ENCODE data around the gene TMEM117.

Gene TMEM117

DNA sequence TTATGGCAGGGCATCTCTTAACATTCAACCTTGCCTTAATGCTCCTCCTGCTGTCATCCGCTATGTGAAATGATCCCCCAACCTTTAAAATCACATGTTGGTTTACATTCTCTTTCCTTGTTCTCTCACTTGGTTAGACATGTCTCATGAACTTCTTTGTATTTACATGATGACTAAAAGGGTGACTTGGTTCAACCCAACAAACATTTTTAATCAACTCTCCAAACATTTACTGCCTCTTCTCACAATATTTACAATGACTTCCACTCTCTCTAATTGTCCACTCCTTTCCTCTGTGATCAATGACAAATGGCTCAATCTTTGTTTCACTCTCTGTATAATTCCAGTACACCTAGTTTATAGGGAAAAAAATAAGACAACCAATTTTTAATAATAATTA lies 534.1 kb downstream of the TMEM117 start:
- Histone ChIP-seq H3K4ac (ENCODE audit: low read depth, low read length) (no peak overlapping the region), H3K18ac (ENCODE audit: low read length) (no peak overlapping the region), H3K4me2 (ENCODE audit: low read length) (no peak overlapping the region), H3K4me1 (ENCODE audit: control insufficient read depth in 1 of 2, insufficient read depth in 2 of 2, low read length in 2 of 2) (no peaks in the 10 kb centered on the region), H3K79me2 (ENCODE audit: control insufficient read depth, insufficient read depth, low read length, poor library complexity) (no peaks in the 10 kb centered on the region), H4K91ac (ENCODE audit: low read depth, low read length) (no peak overlapping the region), H3K9me3 (ENCODE audit: insufficient read depth, low read depth, low read length) (no peaks in the 10 kb centered on the region), H2BK120ac (ENCODE audit: insufficient read depth, low read length, poor library complexity) (no peak overlapping the region), H3K23ac (ENCODE audit: low read length) (no peak overlapping the region), H2BK5ac (ENCODE audit: low read depth, low read length, poor library complexity) (no peak overlapping the region), H4K8ac (ENCODE audit: low read depth, low read length) (no peak overlapping the region), H2AFZ (ENCODE audit: insufficient read depth, low read length, poor library complexity) (no peak overlapping the region), H3K9ac (ENCODE audit: low read length) (no peak overlapping the region), H3K4me3 (ENCODE audit: low read depth, low read length) (no peak overlapping the region), H3K14ac (ENCODE audit: low read length) (no peak overlapping the region), H2BK12ac (ENCODE audit: low read length) (no peak overlapping the region), H3K79me1 (ENCODE audit: low read length) (no peaks in the 10 kb centered on the region), H4K12ac (ENCODE audit: low read depth, low read length) (no peak overlapping the region), H2AK5ac (ENCODE audit: low read length) (no peak overlapping the region), H3K27ac (ENCODE audit: low read depth, low read length) (no peak overlapping the region), H3K36me3 (ENCODE audit: control insufficient read depth in 1 of 2, insufficient read depth in 2 of 2, low read length in 2 of 2) (no peaks in the 10 kb centered on the region), H3K27me3 (ENCODE audit: insufficient read depth, low read length) (no peaks in the 10 kb centered on the region)
- no CpG with 5 or more reads among the region's 1 CpG for WGBS (ENCODE audit: extremely low coverage, insufficient coverage, insufficient read length)
- DNase-seq = no peak

- no peak overlapping the region for H3K4me3 ChIP-seq (ENCODE audit: low read depth, low read length)
- no peak overlapping the region for H3K4me2 ChIP-seq (ENCODE audit: low read length)
- no peak overlapping the region for H2AFZ ChIP-seq (ENCODE audit: insufficient read depth, low read length, poor library complexity)
- WGBS (ENCODE audit: extremely low coverage, insufficient coverage, insufficient read length) = no CpG with 5 or more reads among the region's 3 CpGs
- H3K27ac ChIP-seq (ENCODE audit: low read depth, low read length) = no peak overlapping the region
- H3K9ac ChIP-seq (ENCODE audit: low read length) = no peak overlapping the region
- no peaks in the 10 kb centered on the region for H3K27me3 ChIP-seq (ENCODE audit: insufficient read depth, low read length)
- no peaks in the 10 kb centered on the region for H3K79me2 ChIP-seq (ENCODE audit: control insufficient read depth, insufficient read depth, low read length, poor library complexity)
- H3K23ac ChIP-seq (ENCODE audit: low read length) = no peak overlapping the region
- no peak overlapping the region for H2BK12ac ChIP-seq (ENCODE audit: low read length)
- H3K4me1 ChIP-seq (ENCODE audit: control insufficient read depth in 1 of 2, insufficient read depth in 2 of 2, low read length in 2 of 2) = no peaks in the 10 kb centered on the region
- no peak for DNase-seq
- no peak overlapping the region for H4K8ac ChIP-seq (ENCODE audit: low read depth, low read length)
- H3K14ac ChIP-seq (ENCODE audit: low read length) = no peak overlapping the region
- H4K91ac ChIP-seq (ENCODE audit: low read depth, low read length) = no peak overlapping the region
- H3K18ac ChIP-seq (ENCODE audit: low read length) = no peak overlapping the region
- H3K9me3 ChIP-seq (ENCODE audit: insufficient read depth, low read depth, low read length) = no peaks in the 10 kb centered on the region
- H2BK120ac ChIP-seq (ENCODE audit: insufficient read depth, low read length, poor library complexity) = no peak overlapping the region
- H3K4ac ChIP-seq (ENCODE audit: low read depth, low read length) = no peak overlapping the region
- no peak overlapping the region for H4K12ac ChIP-seq (ENCODE audit: low read depth, low read length)
- no peak overlapping the region for H2AK5ac ChIP-seq (ENCODE audit: low read length)
- H2BK5ac ChIP-seq (ENCODE audit: low read depth, low read length, poor library complexity) = no peak overlapping the region
- H3K79me1 ChIP-seq (ENCODE audit: low read length) = no peaks in the 10 kb centered on the region
- no peaks in the 10 kb centered on the region for H3K36me3 ChIP-seq (ENCODE audit: control insufficient read depth in 1 of 2, insufficient read depth in 2 of 2, low read length in 2 of 2)
These were observed 535.1 kb downstream of the TMEM117 start for GRCh38 chr12:44370982-44371381.

DNA sequence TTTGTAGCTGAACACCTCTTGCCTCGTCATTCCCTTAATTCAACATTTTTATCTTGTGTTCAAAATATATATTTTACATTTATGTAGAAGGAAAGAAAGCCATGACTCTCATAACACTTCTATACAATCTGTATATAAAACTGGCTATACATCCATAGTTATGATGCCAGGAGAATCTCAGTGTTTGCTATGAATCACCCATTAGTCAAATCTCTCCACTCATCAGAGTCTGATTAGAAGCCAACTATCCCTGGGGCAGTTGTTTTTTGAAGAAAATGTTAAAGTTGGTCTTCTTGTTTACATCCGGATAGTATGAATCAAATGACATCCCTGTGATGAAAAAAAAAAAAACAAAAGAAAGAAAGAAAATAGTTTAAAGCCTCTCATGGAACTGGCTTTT lies 536.4 kb downstream of the TMEM117 start:
- no peak overlapping the region for H3K4ac ChIP-seq (ENCODE audit: low read depth, low read length)
- no peak overlapping the region for H3K9ac ChIP-seq (ENCODE audit: low read length)
- H3K4me3 ChIP-seq (ENCODE audit: low read depth, low read length) = no peak overlapping the region
- H3K9me3 ChIP-seq (ENCODE audit: insufficient read depth, low read depth, low read length) = no peaks in the 10 kb centered on the region
- no peak for DNase-seq
- no peak overlapping the region for H4K12ac ChIP-seq (ENCODE audit: low read depth, low read length)
- no peak overlapping the region for H2AFZ ChIP-seq (ENCODE audit: insufficient read depth, low read length, poor library complexity)
- WGBS (ENCODE audit: extremely low coverage, insufficient coverage, insufficient read length) = no CpG with 5 or more reads among the region's 2 CpGs
- H2BK12ac ChIP-seq (ENCODE audit: low read length) = no peak overlapping the region
- no peak overlapping the region for H3K4me2 ChIP-seq (ENCODE audit: low read length)
- H3K14ac ChIP-seq (ENCODE audit: low read length) = no peak overlapping the region
- H3K27ac ChIP-seq (ENCODE audit: low read depth, low read length) = no peak overlapping the region
- H2BK120ac ChIP-seq (ENCODE audit: insufficient read depth, low read length, poor library complexity) = no peak overlapping the region
- H3K23ac ChIP-seq (ENCODE audit: low read length) = no peak overlapping the region
- no peaks in the 10 kb centered on the region for H3K79me2 ChIP-seq (ENCODE audit: control insufficient read depth, insufficient read depth, low read length, poor library complexity)
- H2AK5ac ChIP-seq (ENCODE audit: low read length) = no peak overlapping the region
- no peaks in the 10 kb centered on the region for H3K36me3 ChIP-seq (ENCODE audit: control insufficient read depth in 1 of 2, insufficient read depth in 2 of 2, low read length in 2 of 2)
- no peak overlapping the region for H4K91ac ChIP-seq (ENCODE audit: low read depth, low read length)
- no peaks in the 10 kb centered on the region for H3K27me3 ChIP-seq (ENCODE audit: insufficient read depth, low read length)
- no peaks in the 10 kb centered on the region for H3K4me1 ChIP-seq (ENCODE audit: control insufficient read depth in 1 of 2, insufficient read depth in 2 of 2, low read length in 2 of 2)
- no peaks in the 10 kb centered on the region for H3K79me1 ChIP-seq (ENCODE audit: low read length)
- no peak overlapping the region for H4K8ac ChIP-seq (ENCODE audit: low read depth, low read length)
- no peak overlapping the region for H3K18ac ChIP-seq (ENCODE audit: low read length)
- H2BK5ac ChIP-seq (ENCODE audit: low read depth, low read length, poor library complexity) = no peak overlapping the region

- no peak overlapping the region for H3K27ac ChIP-seq (ENCODE audit: low read depth, low read length)
- DNase-seq = no peak
- no peak overlapping the region for H3K23ac ChIP-seq (ENCODE audit: low read length)
- no peaks in the 10 kb centered on the region for H3K79me1 ChIP-seq (ENCODE audit: low read length)
- WGBS (ENCODE audit: extremely low coverage, insufficient coverage, insufficient read length) = no CpG with 5 or more reads among the region's 1 CpG
- H3K79me2 ChIP-seq (ENCODE audit: control insufficient read depth, insufficient read depth, low read length, poor library complexity) = no peaks in the 10 kb centered on the region
- no peak overlapping the region for H3K18ac ChIP-seq (ENCODE audit: low read length)
- H3K4ac ChIP-seq (ENCODE audit: low read depth, low read length) = no peak overlapping the region
- no peak overlapping the region for H4K91ac ChIP-seq (ENCODE audit: low read depth, low read length)
- no peak overlapping the region for H2BK5ac ChIP-seq (ENCODE audit: low read depth, low read length, poor library complexity)
- H3K4me1 ChIP-seq (ENCODE audit: control insufficient read depth in 1 of 2, insufficient read depth in 2 of 2, low read length in 2 of 2) = no peaks in the 10 kb centered on the region
- H2BK120ac ChIP-seq (ENCODE audit: insufficient read depth, low read length, poor library complexity) = no peak overlapping the region
- no peak overlapping the region for H3K4me3 ChIP-seq (ENCODE audit: low read depth, low read length)
- H3K4me2 ChIP-seq (ENCODE audit: low read length) = no peak overlapping the region
- no peak overlapping the region for H4K8ac ChIP-seq (ENCODE audit: low read depth, low read length)
- H3K9me3 ChIP-seq (ENCODE audit: insufficient read depth, low read depth, low read length) = no peaks in the 10 kb centered on the region
- H4K12ac ChIP-seq (ENCODE audit: low read depth, low read length) = no peak overlapping the region
- no peaks in the 10 kb centered on the region for H3K36me3 ChIP-seq (ENCODE audit: control insufficient read depth in 1 of 2, insufficient read depth in 2 of 2, low read length in 2 of 2)
- no peak overlapping the region for H2AFZ ChIP-seq (ENCODE audit: insufficient read depth, low read length, poor library complexity)
- no peak overlapping the region for H2BK12ac ChIP-seq (ENCODE audit: low read length)
- no peak overlapping the region for H2AK5ac ChIP-seq (ENCODE audit: low read length)
- H3K14ac ChIP-seq (ENCODE audit: low read length) = no peak overlapping the region
- no peaks in the 10 kb centered on the region for H3K27me3 ChIP-seq (ENCODE audit: insufficient read depth, low read length)
- no peak overlapping the region for H3K9ac ChIP-seq (ENCODE audit: low read length)
These were observed 539.8 kb downstream of the TMEM117 start for GRCh38 chr12:44375694-44376093.

Measured in trophoblast cell (in vitro differentiated cells and primary cell).